ENCODE data around the gene FBXL22. TPM values are rescaled to one million over a fixed set of nuclear protein-coding genes. Genes with fewer than 3 reads are reported as not detected.

The FBXL22 gene
- total RNA-seq, 6 experiments from 2014 or later, result 0.26 to 0.56 (median 0.44) TPM; not detected in 2

DNA sequence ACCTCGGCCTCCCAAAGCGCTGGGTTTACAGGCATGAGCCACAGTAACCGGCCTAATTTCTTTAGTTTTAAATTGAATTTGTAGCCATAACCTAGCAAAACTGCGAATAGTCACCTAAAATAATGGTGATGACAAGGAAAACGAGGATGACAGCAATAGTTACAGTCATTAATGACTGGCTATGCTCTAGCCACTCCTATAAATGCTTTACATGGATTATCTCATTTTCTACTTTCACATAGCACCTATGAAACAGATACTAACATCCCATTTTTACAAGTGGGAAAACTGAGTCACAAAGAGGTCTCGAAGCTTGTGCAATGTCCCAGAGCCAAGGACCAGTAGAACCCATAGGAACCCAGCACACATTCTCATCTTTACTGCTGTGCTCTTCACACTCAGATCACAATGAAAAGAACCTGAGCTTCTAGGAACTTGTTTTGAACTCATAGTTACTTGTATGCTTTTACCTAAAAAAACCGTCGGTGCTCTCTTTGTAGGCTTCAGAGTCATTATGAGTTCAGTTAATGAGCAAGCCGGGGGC, 39.4 kb downstream of the FBXL22 start:
- H3K27ac ChIP-seq, result no peak overlapping the region
- WGBS (ENCODE audit: insufficient coverage, low coverage, low lambda C conversion rate, missing lambda C conversion rate), result 94% methylated on average over 9 of the region's 9 CpGs
- no peak overlapping the region for H3K4me3 ChIP-seq
- intact Hi-C loops (cut with DNase I), result no loop called here
- ATAC-seq (no peak), DNase-seq (no peak)
- no peaks in the 10 kb centered on the region for H3K4me1 ChIP-seq
- no peaks in the 10 kb centered on the region for H3K9me3 ChIP-seq
- no peak for TF ChIP-seq POLR2A (IDR thresholded peaks at IDR 0.05)
- TF ChIP-seq, protein P1, sequence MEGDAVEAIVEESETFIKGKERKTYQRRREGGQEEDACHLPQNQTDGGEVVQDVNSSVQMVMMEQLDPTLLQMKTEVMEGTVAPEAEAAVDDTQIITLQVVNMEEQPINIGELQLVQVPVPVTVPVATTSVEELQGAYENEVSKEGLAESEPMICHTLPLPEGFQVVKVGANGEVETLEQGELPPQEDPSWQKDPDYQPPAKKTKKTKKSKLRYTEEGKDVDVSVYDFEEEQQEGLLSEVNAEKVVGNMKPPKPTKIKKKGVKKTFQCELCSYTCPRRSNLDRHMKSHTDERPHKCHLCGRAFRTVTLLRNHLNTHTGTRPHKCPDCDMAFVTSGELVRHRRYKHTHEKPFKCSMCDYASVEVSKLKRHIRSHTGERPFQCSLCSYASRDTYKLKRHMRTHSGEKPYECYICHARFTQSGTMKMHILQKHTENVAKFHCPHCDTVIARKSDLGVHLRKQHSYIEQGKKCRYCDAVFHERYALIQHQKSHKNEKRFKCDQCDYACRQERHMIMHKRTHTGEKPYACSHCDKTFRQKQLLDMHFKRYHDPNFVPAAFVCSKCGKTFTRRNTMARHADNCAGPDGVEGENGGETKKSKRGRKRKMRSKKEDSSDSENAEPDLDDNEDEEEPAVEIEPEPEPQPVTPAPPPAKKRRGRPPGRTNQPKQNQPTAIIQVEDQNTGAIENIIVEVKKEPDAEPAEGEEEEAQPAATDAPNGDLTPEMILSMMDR (IDR thresholded peaks at IDR 0.05), result no peak
- peaks cover 0 to 88% (median 33%) of the 10 kb centered on the region in 4 donors for H3K36me3 ChIP-seq
- no peaks in the 10 kb centered on the region for H3K27me3 ChIP-seq

- WGBS (ENCODE audit: insufficient coverage, low coverage, low lambda C conversion rate, missing lambda C conversion rate), result 100% methylated on average over 1 of the region's 1 CpG
- Histone ChIP-seq H3K4me3 (no peak overlapping the region), H3K9me3 (no peaks in the 10 kb centered on the region), H3K36me3 (peaks cover 0 to 76% (median 31%) of the 10 kb centered on the region in 4 donors), H3K4me1 (no peaks in the 10 kb centered on the region), H3K27ac (no peak overlapping the region), H3K27me3 (no peaks in the 10 kb centered on the region)
- intact Hi-C loops (cut with DNase I), result no loop called here
- DNase-seq (no peak), ATAC-seq (no peak)
- no peak for TF ChIP-seq POLR2A (IDR thresholded peaks at IDR 0.05)
- TF ChIP-seq, protein P1 (IDR thresholded peaks at IDR 0.05), result no peak
Measured at GRCh38 chr15:63638839-63639238, 41.7 kb downstream of the FBXL22 start.

DNA sequence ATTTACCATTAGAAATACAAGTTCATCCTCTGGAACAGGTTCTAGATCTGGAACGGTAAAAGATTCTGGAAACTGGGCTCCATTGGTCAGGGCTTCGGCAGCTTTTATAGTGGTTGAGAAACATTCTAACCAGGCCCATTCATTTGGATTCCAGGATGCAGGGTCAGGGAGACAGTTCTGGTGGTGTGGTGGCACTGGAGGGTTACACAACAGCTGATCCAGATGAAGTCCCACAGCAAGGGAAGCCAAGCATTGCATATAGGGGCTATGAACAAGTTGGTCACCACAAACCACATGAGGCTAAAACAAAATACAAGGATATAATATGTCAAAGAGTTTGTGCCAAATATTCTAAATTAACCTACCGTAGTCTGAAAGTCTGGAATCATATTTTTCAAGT, 43.0 kb downstream of the FBXL22 start:
- intact Hi-C loops (cut with DNase I), result no loop called here
- Histone ChIP-seq H3K4me1 (no peaks in the 10 kb centered on the region), H3K36me3 (peaks cover 0 to 72% (median 33%) of the 10 kb centered on the region in 4 donors), H3K27ac (no peak overlapping the region), H3K9me3 (no peaks in the 10 kb centered on the region), H3K27me3 (no peaks in the 10 kb centered on the region), H3K4me3 (no peak overlapping the region)
- no peak for ATAC-seq
- TF ChIP-seq POLR2A (IDR thresholded peaks at IDR 0.05), result no peak
- TF ChIP-seq, protein P1 (IDR thresholded peaks at IDR 0.05), result no peak
- WGBS (ENCODE audit: insufficient coverage, low coverage, low lambda C conversion rate, missing lambda C conversion rate), result 90% methylated on average over 3 of the region's 3 CpGs
- no peak for DNase-seq

Other genes with a start within 250 kb of the FBXL22 start
- gene CA12, start 215.5 kb upstream of the FBXL22 start, total RNA-seq, result 10 to 100 TPM in 2 of 6 experiments, 1 to 10 TPM in 1, under 1 TPM in 3; 0.02 to 18.3 (median 1.4) TPM
- gene USP3, start 92.8 kb upstream of the FBXL22 start, total RNA-seq, result 10 to 100 TPM; 21.9 to 33.8 (median 24.8) TPM
- 10 to 100 TPM; 35.1 to 46.2 (median 38.0) TPM for gene HERC1, start 236.6 kb downstream of the FBXL22 start, total RNA-seq

Data from right lobe of liver (tissue), 6 donors.